K562 (cell line): ENCODE results near the gene SCN7A. TPM values are rescaled to one million over a fixed set of nuclear protein-coding genes. Genes with fewer than 3 reads are reported as not detected.

Experiments
- CBX3 ChIP-seq, 2 experiments: IDR thresholded peaks; 1 replicate in 1 of 2; 2 replicates in 1 of 2; pipeline ENCODE4 v1.6.1; 2012; ENCODE audit warnings: inconsistent platforms in 2 of 2, low read length in 2 of 2, borderline replicate concordance in 1 of 2, control low read depth in 1 of 2
- DDX20 ChIP-seq: fragments of 450-650 bp; IDR thresholded peaks from 2 replicates; pipeline ENCODE4 v1.6.1; 2016; ENCODE audit warnings: missing genetic modification characterization, low read depth, mild to moderate bottlenecking, missing compliant biosample characterization, moderate library complexity
- FOSL1 ChIP-seq: fragments of 200-800 bp; sonication (Bioruptor generic); conservative IDR thresholded peaks from 2 replicates; pipeline ENCODE4 v1.6.1; 2016; ENCODE audit warnings: missing genetic modification characterization, missing compliant biosample characterization
- KAT8 ChIP-seq: fragments of 450-650 bp; IDR thresholded peaks from 2 replicates; pipeline ENCODE4 v1.6.1; 2016; ENCODE audit warnings: low read depth, mild to moderate bottlenecking
- POLR2H ChIP-seq: IDR thresholded peaks from 2 replicates; pipeline ENCODE4 v1.6.1; 2016; ENCODE audit warnings: missing genetic modification characterization, low read depth, mild to moderate bottlenecking, control low read depth, missing compliant biosample characterization, moderate library complexity
- ZEB2 ChIP-seq: fragments of 450-650 bp; IDR thresholded peaks from 2 replicates; pipeline ENCODE4 v1.6.1; 2016
- ZNF146 ChIP-seq: IDR thresholded peaks from one replicate; pipeline ENCODE4 v1.6.1; 2018; ENCODE audit warnings: missing compliant biosample characterization; ENCODE audit not compliant: unreplicated experiment
- polyA plus RNA-seq, 8 experiments: library from polyadenylated mRNA; depleted of rRNA in 4 of 8; stranded (reverse) in 5 of 8; unstranded in 3 of 8; fragments of >200 nt; fragmentation: Nextera tagmentation in 2 of 8; fragmentation: Illumina TruSeq in 1 of 8; extraction: Ambion mirVana in 2 of 8; extraction: Trizol in 1 of 8; gene quantifications; 2 replicates each; pipeline versions ENCODE4 v1.2.1 to v1.2.3, GENCODE V29; 2011 to 2014; ENCODE audit warnings: inconsistent platforms in 1 of 8, missing spikeins in 1 of 8
- total RNA-seq, 7 experiments: library from RNA; depleted of rRNA in 6 of 7; stranded (reverse); fragments of >200 nt in 6 of 7; fragmentation: Illumina TruSeq in 2 of 7; extraction: Trizol in 2 of 7; gene quantifications; 2 replicates each; pipeline versions ENCODE4 v1.2.1 to v1.2.3, GENCODE V29; 2011 to 2021; ENCODE audit warnings: low replicate concordance in 1 of 7
- TF ChIP-seq, protein P1 (sequence below), 2 experiments: fragments of 450-650 bp; IDR thresholded peaks; 2 replicates each; pipeline ENCODE4 v1.6.1; 2018; ENCODE audit warnings: mild to moderate bottlenecking in 2 of 2, low read depth in 1 of 2; ENCODE audit not compliant: partially characterized antibody in 2 of 2
- TF ChIP-seq, protein P2 (sequence below): fragments of 450-650 bp; IDR thresholded peaks from 2 replicates; pipeline ENCODE4 v1.6.1; 2017; ENCODE audit warnings: antibody characterized with exemption, mild to moderate bottlenecking
- TF ChIP-seq, protein P3 (sequence below): sonication (generic); formaldehyde crosslinking; IDR thresholded peaks from 2 replicates; pipeline ENCODE4 v1.8.0; 2022; ENCODE audit warnings: mild to moderate bottlenecking, missing genetic modification reagents
- TF ChIP-seq, protein P4 (sequence below): fragments of 250-450 bp; sonication (Bioruptor Pico); IDR thresholded peaks from 2 replicates; pipeline ENCODE4 v1.5.0; 2021; ENCODE audit warnings: mild to moderate bottlenecking, moderate library complexity
- TF ChIP-seq, protein P5 (sequence below), 2 experiments: fragments of 450-650 bp in 1 of 2; sonication (generic) in 1 of 2; formaldehyde crosslinking; conservative IDR thresholded peaks; 2 replicates each; pipeline versions ENCODE4 v1.4.0 to v1.8.1; 2020 to 2022; ENCODE audit warnings: mild to moderate bottlenecking in 1 of 2, missing genetic modification reagents in 1 of 2
- TF ChIP-seq, protein P6 (sequence below): fragments of 450-650 bp; formaldehyde crosslinking; IDR thresholded peaks from 2 replicates; pipeline ENCODE4 v1.4.0; 2020; ENCODE audit warnings: mild to moderate bottlenecking

Gene SCN7A
- total and polyA plus RNA-seq, 9 of the 15 experiments (the other 6 are each of a cell fraction or from before 2014, with no cell fraction given): under 0.01 to 0.05 (median 0.03) TPM; not detected in 3

DNA sequence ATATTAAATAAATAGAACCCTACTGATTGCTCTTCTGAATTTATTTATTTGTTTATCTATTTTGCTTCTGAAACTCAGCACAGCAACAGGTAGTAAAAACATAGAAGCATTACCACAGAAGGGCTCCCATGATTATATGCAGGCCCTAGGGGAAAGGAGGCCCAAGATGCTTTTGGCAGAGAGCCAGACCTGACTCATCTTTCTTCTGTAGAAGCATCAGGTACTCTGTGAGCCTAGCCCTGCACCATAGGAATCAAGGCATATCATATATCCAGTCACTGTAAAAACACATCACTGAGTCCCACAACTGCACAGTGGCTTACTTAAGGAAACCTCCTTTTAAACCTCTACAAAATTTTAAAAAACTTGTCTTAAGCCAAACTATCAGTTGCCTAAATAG, 120.1 kb downstream of the SCN7A start (continued):
- TF ChIP-seq, protein P1, sequence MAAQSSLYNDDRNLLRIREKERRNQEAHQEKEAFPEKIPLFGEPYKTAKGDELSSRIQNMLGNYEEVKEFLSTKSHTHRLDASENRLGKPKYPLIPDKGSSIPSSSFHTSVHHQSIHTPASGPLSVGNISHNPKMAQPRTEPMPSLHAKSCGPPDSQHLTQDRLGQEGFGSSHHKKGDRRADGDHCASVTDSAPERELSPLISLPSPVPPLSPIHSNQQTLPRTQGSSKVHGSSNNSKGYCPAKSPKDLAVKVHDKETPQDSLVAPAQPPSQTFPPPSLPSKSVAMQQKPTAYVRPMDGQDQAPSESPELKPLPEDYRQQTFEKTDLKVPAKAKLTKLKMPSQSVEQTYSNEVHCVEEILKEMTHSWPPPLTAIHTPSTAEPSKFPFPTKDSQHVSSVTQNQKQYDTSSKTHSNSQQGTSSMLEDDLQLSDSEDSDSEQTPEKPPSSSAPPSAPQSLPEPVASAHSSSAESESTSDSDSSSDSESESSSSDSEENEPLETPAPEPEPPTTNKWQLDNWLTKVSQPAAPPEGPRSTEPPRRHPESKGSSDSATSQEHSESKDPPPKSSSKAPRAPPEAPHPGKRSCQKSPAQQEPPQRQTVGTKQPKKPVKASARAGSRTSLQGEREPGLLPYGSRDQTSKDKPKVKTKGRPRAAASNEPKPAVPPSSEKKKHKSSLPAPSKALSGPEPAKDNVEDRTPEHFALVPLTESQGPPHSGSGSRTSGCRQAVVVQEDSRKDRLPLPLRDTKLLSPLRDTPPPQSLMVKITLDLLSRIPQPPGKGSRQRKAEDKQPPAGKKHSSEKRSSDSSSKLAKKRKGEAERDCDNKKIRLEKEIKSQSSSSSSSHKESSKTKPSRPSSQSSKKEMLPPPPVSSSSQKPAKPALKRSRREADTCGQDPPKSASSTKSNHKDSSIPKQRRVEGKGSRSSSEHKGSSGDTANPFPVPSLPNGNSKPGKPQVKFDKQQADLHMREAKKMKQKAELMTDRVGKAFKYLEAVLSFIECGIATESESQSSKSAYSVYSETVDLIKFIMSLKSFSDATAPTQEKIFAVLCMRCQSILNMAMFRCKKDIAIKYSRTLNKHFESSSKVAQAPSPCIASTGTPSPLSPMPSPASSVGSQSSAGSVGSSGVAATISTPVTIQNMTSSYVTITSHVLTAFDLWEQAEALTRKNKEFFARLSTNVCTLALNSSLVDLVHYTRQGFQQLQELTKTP (IDR thresholded peaks at IDR 0.05; ENCODE audit: low read depth in 1 of 2, partially characterized antibody in 2 of 2): no peak
- TF ChIP-seq, protein P2, sequence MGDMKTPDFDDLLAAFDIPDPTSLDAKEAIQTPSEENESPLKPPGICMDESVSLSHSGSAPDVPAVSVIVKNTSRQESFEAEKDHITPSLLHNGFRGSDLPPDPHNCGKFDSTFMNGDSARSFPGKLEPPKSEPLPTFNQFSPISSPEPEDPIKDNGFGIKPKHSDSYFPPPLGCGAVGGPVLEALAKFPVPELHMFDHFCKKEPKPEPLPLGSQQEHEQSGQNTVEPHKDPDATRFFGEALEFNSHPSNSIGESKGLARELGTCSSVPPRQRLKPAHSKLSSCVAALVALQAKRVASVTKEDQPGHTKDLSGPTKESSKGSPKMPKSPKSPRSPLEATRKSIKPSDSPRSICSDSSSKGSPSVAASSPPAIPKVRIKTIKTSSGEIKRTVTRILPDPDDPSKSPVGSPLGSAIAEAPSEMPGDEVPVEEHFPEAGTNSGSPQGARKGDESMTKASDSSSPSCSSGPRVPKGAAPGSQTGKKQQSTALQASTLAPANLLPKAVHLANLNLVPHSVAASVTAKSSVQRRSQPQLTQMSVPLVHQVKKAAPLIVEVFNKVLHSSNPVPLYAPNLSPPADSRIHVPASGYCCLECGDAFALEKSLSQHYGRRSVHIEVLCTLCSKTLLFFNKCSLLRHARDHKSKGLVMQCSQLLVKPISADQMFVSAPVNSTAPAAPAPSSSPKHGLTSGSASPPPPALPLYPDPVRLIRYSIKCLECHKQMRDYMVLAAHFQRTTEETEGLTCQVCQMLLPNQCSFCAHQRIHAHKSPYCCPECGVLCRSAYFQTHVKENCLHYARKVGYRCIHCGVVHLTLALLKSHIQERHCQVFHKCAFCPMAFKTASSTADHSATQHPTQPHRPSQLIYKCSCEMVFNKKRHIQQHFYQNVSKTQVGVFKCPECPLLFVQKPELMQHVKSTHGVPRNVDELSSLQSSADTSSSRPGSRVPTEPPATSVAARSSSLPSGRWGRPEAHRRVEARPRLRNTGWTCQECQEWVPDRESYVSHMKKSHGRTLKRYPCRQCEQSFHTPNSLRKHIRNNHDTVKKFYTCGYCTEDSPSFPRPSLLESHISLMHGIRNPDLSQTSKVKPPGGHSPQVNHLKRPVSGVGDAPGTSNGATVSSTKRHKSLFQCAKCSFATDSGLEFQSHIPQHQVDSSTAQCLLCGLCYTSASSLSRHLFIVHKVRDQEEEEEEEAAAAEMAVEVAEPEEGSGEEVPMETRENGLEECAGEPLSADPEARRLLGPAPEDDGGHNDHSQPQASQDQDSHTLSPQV: no peak
- peak; percentile 77 for TF ChIP-seq FOSL1 (tag)
- TF ChIP-seq, protein P3, sequence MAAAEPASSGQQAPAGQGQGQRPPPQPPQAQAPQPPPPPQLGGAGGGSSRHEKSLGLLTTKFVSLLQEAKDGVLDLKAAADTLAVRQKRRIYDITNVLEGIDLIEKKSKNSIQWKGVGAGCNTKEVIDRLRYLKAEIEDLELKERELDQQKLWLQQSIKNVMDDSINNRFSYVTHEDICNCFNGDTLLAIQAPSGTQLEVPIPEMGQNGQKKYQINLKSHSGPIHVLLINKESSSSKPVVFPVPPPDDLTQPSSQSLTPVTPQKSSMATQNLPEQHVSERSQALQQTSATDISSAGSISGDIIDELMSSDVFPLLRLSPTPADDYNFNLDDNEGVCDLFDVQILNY: no peak
- TF ChIP-seq CBX3 (IDR thresholded peaks at IDR 0.05; ENCODE audit: borderline replicate concordance in 1 of 2, low read length in 2 of 2): no peak
- no peak for TF ChIP-seq POLR2H (tag)
- no peak for TF ChIP-seq ZNF146 (CRISPR knock-in tag)
- TF ChIP-seq ZEB2: peak; percentile 80
- TF ChIP-seq, protein P4, sequence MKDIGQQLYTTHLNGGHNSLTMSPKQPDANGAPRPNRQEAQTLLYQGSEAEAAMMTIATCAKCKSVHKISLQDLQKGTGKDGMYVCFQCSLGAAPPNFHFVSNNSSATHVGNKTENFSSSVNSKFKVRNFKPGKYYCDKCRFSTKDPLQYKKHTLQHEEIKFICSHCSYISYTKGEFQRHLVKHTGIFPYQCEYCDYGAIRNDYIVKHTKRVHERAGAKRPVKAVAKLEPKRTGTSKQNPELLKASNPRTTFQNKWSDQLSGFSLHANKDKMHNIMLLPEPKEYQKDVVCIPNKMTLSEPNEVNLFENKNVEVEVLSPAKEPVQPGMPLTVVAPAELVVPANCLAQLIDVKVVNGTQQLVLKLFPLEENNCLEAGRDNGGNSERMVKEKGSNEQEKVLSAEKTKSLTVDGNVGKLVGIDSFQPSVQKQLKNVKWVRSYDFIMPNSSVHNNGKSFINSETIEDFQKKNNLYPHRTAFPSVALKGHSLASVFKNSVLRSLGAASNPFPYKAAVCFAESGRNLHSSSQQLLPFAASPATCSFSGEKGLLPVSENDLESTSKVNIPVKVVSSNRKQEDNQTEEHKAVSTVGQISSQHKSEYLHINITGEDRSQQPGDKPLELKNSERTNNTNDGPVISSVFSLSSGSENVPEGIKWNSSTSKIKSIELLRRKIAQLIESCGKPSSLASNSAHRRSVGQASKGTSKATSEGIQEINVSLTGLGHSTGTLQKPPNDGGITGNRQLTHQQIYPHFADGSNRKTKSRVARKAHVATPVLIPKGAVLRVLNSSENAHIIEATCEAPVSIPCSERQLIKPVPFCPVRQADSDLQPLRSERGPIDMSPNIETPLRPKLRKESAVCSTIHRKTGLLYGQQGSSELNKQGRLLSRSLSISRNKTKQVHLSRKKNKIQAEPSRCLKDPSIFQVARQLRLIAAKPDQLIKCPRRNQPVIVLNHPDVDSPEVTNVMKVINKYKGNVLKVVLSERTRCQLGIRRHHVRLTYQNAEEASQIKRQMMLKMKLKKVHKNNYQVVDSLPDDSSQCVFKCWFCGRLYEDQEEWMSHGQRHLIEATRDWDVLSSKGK (CRISPR knock-in tag): no peak
- TF ChIP-seq, protein P5, sequence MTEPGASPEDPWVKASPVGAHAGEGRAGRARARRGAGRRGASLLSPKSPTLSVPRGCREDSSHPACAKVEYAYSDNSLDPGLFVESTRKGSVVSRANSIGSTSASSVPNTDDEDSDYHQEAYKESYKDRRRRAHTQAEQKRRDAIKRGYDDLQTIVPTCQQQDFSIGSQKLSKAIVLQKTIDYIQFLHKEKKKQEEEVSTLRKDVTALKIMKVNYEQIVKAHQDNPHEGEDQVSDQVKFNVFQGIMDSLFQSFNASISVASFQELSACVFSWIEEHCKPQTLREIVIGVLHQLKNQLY (CRISPR knock-in tag; conservative IDR thresholded peaks at IDR 0.05): no peak
- TF ChIP-seq, protein P6, sequence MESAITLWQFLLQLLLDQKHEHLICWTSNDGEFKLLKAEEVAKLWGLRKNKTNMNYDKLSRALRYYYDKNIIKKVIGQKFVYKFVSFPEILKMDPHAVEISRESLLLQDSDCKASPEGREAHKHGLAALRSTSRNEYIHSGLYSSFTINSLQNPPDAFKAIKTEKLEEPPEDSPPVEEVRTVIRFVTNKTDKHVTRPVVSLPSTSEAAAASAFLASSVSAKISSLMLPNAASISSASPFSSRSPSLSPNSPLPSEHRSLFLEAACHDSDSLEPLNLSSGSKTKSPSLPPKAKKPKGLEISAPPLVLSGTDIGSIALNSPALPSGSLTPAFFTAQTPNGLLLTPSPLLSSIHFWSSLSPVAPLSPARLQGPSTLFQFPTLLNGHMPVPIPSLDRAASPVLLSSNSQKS: no peak
- TF ChIP-seq KAT8: no peak
- no peak for TF ChIP-seq DDX20 (tag)
